Activated T-helper 9 cell treated with anti-CD3 and anti-CD28 coated beads, Interleukin-2, amount 50 U/mL, for 16 hours (primary cell): ENCODE results near the gene CBFA2T2.
"Not testable (repeated sequence)": the region's sequence is repeated elsewhere in the genome, so short reads cannot be mapped to it uniquely, and the experiment has no call there.

ENCODE experiments used
- DNase-seq: peaks from one replicate; pipeline ENCODE4 v3.0.0-alpha.2; 2020; ENCODE audit warnings: low read depth

The CBFA2T2 gene

GRCh38 chr20:33626190-33626589 is 136.3 kb downstream of the CBFA2T2 start:
- no peak for DNase-seq

GRCh38 chr20:33627577-33628216 is 137.8 kb downstream of the CBFA2T2 start:
- DNase-seq: no peak

- no peak for DNase-seq
These were observed 139.6 kb downstream of the CBFA2T2 start for GRCh38 chr20:33629533-33629932.

GRCh38 chr20:33629979-33630378 is 140.1 kb downstream of the CBFA2T2 start:
- DNase-seq: no peak

- no peak for DNase-seq
These were observed 140.6 kb downstream of the CBFA2T2 start for GRCh38 chr20:33630507-33630906.

- DNase-seq: not testable (repeated sequence)
These were observed 142.0 kb downstream of the CBFA2T2 start for GRCh38 chr20:33631910-33632309.

GRCh38 chr20:33635341-33635740 is 145.4 kb downstream of the CBFA2T2 start:
- no peak for DNase-seq

- DNase-seq: no peak
These were observed 146.9 kb downstream of the CBFA2T2 start for GRCh38 chr20:33636776-33637175.

- no peak for DNase-seq
These were observed 150.4 kb downstream of the CBFA2T2 start for GRCh38 chr20:33640287-33640686.

GRCh38 chr20:33644313-33645071 is 154.6 kb downstream of the CBFA2T2 start:
- DNase-seq: no peak

- no peak for DNase-seq
These were observed 155.1 kb downstream of the CBFA2T2 start for GRCh38 chr20:33645072-33645358.

GRCh38 chr20:33645396-33645795 is 155.5 kb downstream of the CBFA2T2 start:
- no peak for DNase-seq

GRCh38 chr20:33646191-33646590 is 156.3 kb downstream of the CBFA2T2 start:
- no peak for DNase-seq

- DNase-seq: not testable (repeated sequence)
These were observed 157.2 kb downstream of the CBFA2T2 start for GRCh38 chr20:33646959-33647602.

GRCh38 chr20:33647603-33648395 is 157.9 kb downstream of the CBFA2T2 start:
- DNase-seq: no peak

GRCh38 chr20:33648396-33649004 is 158.6 kb downstream of the CBFA2T2 start:
- DNase-seq: no peak

GRCh38 chr20:33649201-33649681 is 159.3 kb downstream of the CBFA2T2 start:
- no peak for DNase-seq

- DNase-seq: no peak
These were observed 160.3 kb downstream of the CBFA2T2 start for GRCh38 chr20:33650111-33650752.

- DNase-seq: no peak
These were observed 161.1 kb downstream of the CBFA2T2 start for GRCh38 chr20:33650753-33651561.

- no peak for DNase-seq
These were observed 161.7 kb downstream of the CBFA2T2 start for GRCh38 chr20:33651562-33652048.
